ENCODE results near the gene MSMB.

MSMB gene

DNA sequence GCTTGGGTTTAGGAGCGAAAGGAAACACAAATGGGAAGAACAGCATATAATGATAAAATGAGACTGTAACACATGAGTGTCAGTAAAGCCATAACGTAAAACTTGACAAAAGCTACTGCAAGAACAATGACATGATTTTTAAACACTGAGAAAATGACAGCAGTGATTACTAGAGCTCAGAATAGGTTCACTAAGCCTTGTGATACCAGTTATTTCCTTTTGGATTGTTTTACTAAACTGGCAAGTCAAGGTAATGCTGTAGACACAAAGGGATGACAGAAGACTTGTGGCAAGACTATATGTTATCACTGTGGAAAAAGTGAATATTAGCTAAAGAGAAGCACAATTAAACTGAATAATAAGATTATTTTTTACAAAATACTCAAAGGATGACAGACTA, 28.3 kb downstream of the MSMB start:
- no peak overlapping the region for H3K4me3 ChIP-seq (ENCODE audit: low read depth, low read length)
- TF ChIP-seq, protein P1, sequence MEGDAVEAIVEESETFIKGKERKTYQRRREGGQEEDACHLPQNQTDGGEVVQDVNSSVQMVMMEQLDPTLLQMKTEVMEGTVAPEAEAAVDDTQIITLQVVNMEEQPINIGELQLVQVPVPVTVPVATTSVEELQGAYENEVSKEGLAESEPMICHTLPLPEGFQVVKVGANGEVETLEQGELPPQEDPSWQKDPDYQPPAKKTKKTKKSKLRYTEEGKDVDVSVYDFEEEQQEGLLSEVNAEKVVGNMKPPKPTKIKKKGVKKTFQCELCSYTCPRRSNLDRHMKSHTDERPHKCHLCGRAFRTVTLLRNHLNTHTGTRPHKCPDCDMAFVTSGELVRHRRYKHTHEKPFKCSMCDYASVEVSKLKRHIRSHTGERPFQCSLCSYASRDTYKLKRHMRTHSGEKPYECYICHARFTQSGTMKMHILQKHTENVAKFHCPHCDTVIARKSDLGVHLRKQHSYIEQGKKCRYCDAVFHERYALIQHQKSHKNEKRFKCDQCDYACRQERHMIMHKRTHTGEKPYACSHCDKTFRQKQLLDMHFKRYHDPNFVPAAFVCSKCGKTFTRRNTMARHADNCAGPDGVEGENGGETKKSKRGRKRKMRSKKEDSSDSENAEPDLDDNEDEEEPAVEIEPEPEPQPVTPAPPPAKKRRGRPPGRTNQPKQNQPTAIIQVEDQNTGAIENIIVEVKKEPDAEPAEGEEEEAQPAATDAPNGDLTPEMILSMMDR (IDR thresholded peaks at IDR 0.05; ENCODE audit: low read depth, low read length, missing control alignments), result no peak
- DNase-seq (ENCODE audit: low read depth), result no peak

DNA sequence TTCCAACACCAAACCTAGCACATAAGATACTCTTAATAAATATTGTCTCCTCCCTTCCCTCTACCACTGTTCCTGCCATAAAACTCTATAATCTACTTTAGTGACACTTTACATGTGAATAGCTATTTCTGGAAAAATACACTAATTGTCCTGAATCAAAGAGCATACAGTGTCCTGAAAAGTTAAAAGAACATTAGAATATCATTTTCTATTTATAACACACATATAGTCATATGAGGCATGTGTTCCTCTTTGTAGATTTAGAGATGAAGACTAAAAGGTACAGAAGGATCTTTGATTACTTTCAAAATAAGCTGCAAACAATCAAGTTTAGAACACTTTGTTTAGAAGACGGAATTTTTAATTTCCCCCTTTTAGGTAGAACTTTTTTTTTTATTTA, 29.3 kb downstream of the MSMB start:
- DNase-seq (ENCODE audit: low read depth), result no peak
- H3K4me3 ChIP-seq (ENCODE audit: low read depth, low read length), result no peak overlapping the region
- TF ChIP-seq, protein P1 (IDR thresholded peaks at IDR 0.05; ENCODE audit: low read depth, low read length, missing control alignments), result no peak

DNA sequence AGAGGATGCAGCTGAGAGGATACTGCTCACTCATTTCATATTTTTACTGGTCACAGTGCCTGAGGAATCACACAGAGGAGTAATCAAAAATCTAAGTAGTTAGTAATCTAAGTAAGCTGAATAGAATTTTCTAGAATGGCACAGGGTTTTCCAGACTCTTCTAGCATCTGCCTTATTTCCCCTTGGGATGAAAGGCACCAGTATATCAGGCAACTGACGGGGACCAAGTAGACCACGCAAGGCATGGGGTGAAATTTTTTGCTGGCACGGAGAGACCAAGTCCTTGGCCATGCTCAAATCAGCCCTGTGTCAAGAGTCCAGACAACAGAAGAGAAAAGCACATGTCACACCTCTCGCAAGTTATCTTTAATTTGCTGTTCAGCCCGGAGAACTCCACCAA, 29.9 kb downstream of the MSMB start:
- TF ChIP-seq, protein P1 (IDR thresholded peaks at IDR 0.05; ENCODE audit: low read depth, low read length, missing control alignments), result no peak
- no peak for DNase-seq (ENCODE audit: low read depth)
- no peak overlapping the region for H3K4me3 ChIP-seq (ENCODE audit: low read depth, low read length)

DNA sequence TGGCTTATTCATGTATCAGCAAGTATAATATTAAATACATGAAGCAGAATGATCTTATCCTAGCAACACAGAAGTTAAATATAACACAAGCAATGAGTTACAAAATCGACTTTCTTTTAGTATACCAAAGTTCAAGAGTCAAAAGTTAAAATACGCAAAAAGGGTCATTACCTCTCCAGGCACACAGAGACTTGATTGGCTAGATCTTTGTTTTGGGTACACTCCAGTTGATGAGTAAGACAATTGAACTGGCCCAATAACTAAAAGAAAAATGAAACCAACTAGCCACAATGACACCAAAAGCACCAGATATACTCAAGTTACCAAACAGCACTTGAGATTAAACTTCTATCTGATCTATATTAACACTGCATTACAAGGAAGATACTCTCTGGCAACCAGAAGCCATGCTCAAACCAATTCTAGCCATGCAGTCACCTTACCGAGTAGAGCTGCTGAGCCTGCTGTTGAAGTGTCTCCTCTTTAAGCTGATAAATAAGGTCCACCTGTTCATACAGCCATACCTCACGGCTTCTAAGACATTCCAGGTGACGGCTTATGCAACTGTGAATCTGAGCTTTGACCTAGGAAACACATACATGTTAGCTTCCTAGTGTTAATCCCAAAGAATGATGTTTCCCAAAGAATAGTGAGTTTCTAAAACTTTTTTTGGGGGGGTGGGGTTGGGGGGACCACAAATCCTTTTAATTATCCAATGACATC, 31.2 kb downstream of the MSMB start:
- no peak overlapping the region for H3K4me3 ChIP-seq (ENCODE audit: low read depth, low read length)
- TF ChIP-seq, protein P1 (IDR thresholded peaks at IDR 0.05; ENCODE audit: low read depth, low read length, missing control alignments), result no peak
- no peak for DNase-seq (ENCODE audit: low read depth)

DNA sequence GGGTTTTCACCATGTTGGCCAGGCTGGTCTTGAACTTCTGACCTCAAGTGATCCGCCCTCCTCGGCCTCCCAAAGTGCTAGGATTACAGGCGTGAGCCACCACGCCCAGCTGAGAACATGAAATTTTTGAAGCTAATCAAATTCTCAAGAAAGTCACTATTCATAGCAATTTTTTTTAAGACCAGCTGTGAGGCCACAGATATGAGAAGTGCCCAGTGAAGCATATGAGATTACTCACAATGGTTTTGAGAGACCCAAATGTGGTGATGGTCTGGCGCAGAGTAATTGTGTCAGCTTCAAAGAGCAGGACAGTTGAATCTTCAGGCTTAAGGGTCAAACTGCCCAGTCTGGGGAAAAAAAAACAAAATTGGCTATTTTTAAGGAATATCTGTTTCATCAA, 31.9 kb downstream of the MSMB start:
- TF ChIP-seq, protein P1 (IDR thresholded peaks at IDR 0.05; ENCODE audit: low read depth, low read length, missing control alignments), result no peak
- no peak overlapping the region for H3K4me3 ChIP-seq (ENCODE audit: low read depth, low read length)
- no peak for DNase-seq (ENCODE audit: low read depth)

DNA sequence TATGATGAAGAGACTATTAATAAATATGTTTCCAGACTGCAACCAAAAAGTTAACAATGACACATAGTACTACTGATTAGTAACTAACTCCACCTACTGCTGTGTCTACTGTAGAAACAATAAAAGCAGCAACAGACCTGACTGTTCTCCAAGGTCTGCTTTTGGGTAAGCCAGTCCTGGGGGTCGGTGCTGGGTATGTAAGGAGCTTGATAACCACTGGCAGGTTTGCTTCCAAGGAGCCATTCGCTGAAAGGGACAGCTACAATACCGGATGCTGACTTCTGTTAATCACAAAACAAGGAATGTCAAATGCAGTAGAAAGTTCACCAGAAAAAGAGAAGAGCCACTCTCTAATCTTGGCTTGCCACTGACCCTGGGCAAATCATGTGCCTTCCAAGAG, 33.3 kb downstream of the MSMB start:
- H3K4me3 ChIP-seq (ENCODE audit: low read depth, low read length), result no peak overlapping the region
- TF ChIP-seq, protein P1 (IDR thresholded peaks at IDR 0.05; ENCODE audit: low read depth, low read length, missing control alignments), result no peak
- no peak for DNase-seq (ENCODE audit: low read depth)

- no peak overlapping the region for H3K4me3 ChIP-seq (ENCODE audit: low read depth, low read length)
- DNase-seq (ENCODE audit: low read depth), result no peak
- TF ChIP-seq, protein P1 (IDR thresholded peaks at IDR 0.05; ENCODE audit: low read depth, low read length, missing control alignments), result no peak
Measured at GRCh38 chr10:46006219-46006618, 39.9 kb downstream of the MSMB start.
